ENCODE results near the gene KLF7.

GRCh38 chr2:207088276-207088675 is 77.5 kb downstream of the KLF7 start:
- TF ChIP-seq EZH2 (IDR thresholded peaks at IDR 0.05; ENCODE audit: low read length, missing control alignments), result no peak
- TF ChIP-seq, protein P1, sequence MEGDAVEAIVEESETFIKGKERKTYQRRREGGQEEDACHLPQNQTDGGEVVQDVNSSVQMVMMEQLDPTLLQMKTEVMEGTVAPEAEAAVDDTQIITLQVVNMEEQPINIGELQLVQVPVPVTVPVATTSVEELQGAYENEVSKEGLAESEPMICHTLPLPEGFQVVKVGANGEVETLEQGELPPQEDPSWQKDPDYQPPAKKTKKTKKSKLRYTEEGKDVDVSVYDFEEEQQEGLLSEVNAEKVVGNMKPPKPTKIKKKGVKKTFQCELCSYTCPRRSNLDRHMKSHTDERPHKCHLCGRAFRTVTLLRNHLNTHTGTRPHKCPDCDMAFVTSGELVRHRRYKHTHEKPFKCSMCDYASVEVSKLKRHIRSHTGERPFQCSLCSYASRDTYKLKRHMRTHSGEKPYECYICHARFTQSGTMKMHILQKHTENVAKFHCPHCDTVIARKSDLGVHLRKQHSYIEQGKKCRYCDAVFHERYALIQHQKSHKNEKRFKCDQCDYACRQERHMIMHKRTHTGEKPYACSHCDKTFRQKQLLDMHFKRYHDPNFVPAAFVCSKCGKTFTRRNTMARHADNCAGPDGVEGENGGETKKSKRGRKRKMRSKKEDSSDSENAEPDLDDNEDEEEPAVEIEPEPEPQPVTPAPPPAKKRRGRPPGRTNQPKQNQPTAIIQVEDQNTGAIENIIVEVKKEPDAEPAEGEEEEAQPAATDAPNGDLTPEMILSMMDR (conservative IDR thresholded peaks at IDR 0.05 in 1 of 2, IDR thresholded peaks at IDR 0.05 in 1 of 2; ENCODE audit: low read depth in 1 of 2, low read length in 2 of 2), result no peak

Data from fibroblast of lung (primary cell).